CD4-positive, alpha-beta T cell (primary cell): ENCODE results near the gene TMEM89. TPM values are rescaled to one million over a fixed set of nuclear protein-coding genes. Genes with fewer than 3 reads are reported as not detected.

Source experiments
- ATAC-seq: fragments of 200-7000 bp; cut with Tn5 transposase; one replicate; pipeline ENCODE4 v1.10.0; 2022; ENCODE audit warnings: mild to moderate bottlenecking; ENCODE audit not compliant: poor library complexity
- CTCF ChIA-PET: fragments of 350-600 bp; sonication (Branson Sonifier 250); formaldehyde crosslinking; loops from one replicate; lab custom pipeline; 2021; ENCODE audit warnings: antibody characterized with exemption, inconsistent platforms; lab: Charles Lee
- POLR2A ChIA-PET: fragments of 350-600 bp; sonication (Branson Sonifier 250); formaldehyde crosslinking; loops from one replicate; lab custom pipeline; 2021; ENCODE audit warnings: antibody characterized with exemption, inconsistent platforms; lab: Charles Lee
- DNase-seq, 14 experiments: peaks; one replicate each; pipeline ENCODE4 v3.0.0-alpha.2; 2013 to 2020; ENCODE audit warnings: mixed read lengths in 2 of 14
- H3K27ac ChIP-seq, 2 donors: one replicate each; pipeline versions ENCODE4 v1.5.1 to v1.7.0; 2013; ENCODE audit warnings: low read length in 2 of 2, low read depth in 1 of 2, mild to moderate bottlenecking in 1 of 2
- H3K27me3 ChIP-seq, 2 experiments: 1 replicate in 1 of 2; 2 replicates in 1 of 2; pipeline versions ENCODE4 v1.6.1 to v1.7.0; 2013; ENCODE audit warnings: low read length in 2 of 2, control low read depth in 1 of 2, mild to moderate bottlenecking in 1 of 2, moderate library complexity in 1 of 2; ENCODE audit not compliant: insufficient read depth in 2 of 2, control insufficient read depth in 1 of 2
- H3K36me3 ChIP-seq: one replicate; pipeline ENCODE4 v1.6.1; 2013; ENCODE audit warnings: low read length, control low read depth; ENCODE audit not compliant: insufficient read depth
- H3K4me1 ChIP-seq: one replicate; pipeline ENCODE4 v1.6.1; 2013; ENCODE audit warnings: low read length, control low read depth; ENCODE audit not compliant: insufficient read depth
- H3K4me3 ChIP-seq: one replicate; pipeline ENCODE4 v1.5.1; 2013; ENCODE audit warnings: mild to moderate bottlenecking, low read length, moderate library complexity
- H3K9me3 ChIP-seq, 2 experiments: 1 replicate in 1 of 2; 2 replicates in 1 of 2; pipeline versions ENCODE4 v1.6.1 to v1.7.0; 2013; ENCODE audit warnings: low read length in 2 of 2, mild to moderate bottlenecking in 2 of 2, control low read depth in 1 of 2, moderate library complexity in 1 of 2; ENCODE audit not compliant: control insufficient read depth in 1 of 2, insufficient read depth in 1 of 2
- H3K27ac Mint-ChIP-seq: one replicate; pipeline ENCODE4 v1.8.0; 2020; ENCODE audit warnings: mixed read lengths
- H3K27me3 Mint-ChIP-seq: one replicate; pipeline ENCODE4 v1.8.0; 2021; ENCODE audit warnings: mixed read lengths
- H3K36me3 Mint-ChIP-seq: one replicate; pipeline ENCODE4 v1.8.0; 2021; ENCODE audit warnings: low read depth, mixed read lengths
- H3K4me1 Mint-ChIP-seq: one replicate; pipeline ENCODE4 v1.8.0; 2021; ENCODE audit warnings: low read depth, mixed read lengths
- H3K4me3 Mint-ChIP-seq: one replicate; pipeline ENCODE4 v1.8.0; 2020; ENCODE audit warnings: mild to moderate bottlenecking, mixed read lengths
- H3K9me3 Mint-ChIP-seq: one replicate; pipeline ENCODE4 v1.8.0; 2020; ENCODE audit warnings: mixed read lengths
- intact Hi-C, 2 experiments: fragments of 100-400 bp; cut with DNase I in 1 of 2; cut with micrococcal nuclease in 1 of 2; formaldehyde crosslinking; loops; one replicate each; pipeline versions ENCODE4 v1.15.1 to v1.9.0; 2023 to 2025; cut with DNase I, micrococcal nuclease
- total RNA-seq, 174 experiments: library from RNA in 2 of 174; stranded (reverse) in 2 of 174; gene quantifications; one replicate each; pipeline ENCODE4 v1.2.3 and lab custom pipeline; 2021 to 2026
- TF ChIP-seq, protein P1 (sequence below): fragments of 200-600 bp; IDR thresholded peaks from one replicate; pipeline ENCODE4 v1.8.0; 2022; ENCODE audit warnings: antibody characterized with exemption, mild to moderate bottlenecking

The TMEM89 gene
- total RNA-seq, 2 experiments from 2014 or later = not detected

- Mint-ChIP-seq H3K9me3 (no peaks in the 10 kb centered on the region), H3K27me3 (no peaks in the 10 kb centered on the region), H3K4me1 (peaks cover 4% of the 10 kb centered on the region), H3K4me3 (no peak overlapping the region), H3K36me3 (peaks cover 27% of the 10 kb centered on the region), H3K27ac (no peak overlapping the region)
- ChIA-PET POLR2A (interaction anchor here (1.0 kb wide), 1 partner anchor 11 kb away, joined by 4 read pairs; the partner anchor contains the start of gene SLC26A6), CTCF (no interaction called here)
- peaks cover 8% of the 10 kb centered on the region for H3K4me1 ChIP-seq
- intact Hi-C loops = no loop called here
- no peaks in the 10 kb centered on the region for H3K27me3 ChIP-seq
- TF ChIP-seq, protein P1, sequence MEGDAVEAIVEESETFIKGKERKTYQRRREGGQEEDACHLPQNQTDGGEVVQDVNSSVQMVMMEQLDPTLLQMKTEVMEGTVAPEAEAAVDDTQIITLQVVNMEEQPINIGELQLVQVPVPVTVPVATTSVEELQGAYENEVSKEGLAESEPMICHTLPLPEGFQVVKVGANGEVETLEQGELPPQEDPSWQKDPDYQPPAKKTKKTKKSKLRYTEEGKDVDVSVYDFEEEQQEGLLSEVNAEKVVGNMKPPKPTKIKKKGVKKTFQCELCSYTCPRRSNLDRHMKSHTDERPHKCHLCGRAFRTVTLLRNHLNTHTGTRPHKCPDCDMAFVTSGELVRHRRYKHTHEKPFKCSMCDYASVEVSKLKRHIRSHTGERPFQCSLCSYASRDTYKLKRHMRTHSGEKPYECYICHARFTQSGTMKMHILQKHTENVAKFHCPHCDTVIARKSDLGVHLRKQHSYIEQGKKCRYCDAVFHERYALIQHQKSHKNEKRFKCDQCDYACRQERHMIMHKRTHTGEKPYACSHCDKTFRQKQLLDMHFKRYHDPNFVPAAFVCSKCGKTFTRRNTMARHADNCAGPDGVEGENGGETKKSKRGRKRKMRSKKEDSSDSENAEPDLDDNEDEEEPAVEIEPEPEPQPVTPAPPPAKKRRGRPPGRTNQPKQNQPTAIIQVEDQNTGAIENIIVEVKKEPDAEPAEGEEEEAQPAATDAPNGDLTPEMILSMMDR = no peak
- peaks cover 18% of the 10 kb centered on the region for H3K36me3 ChIP-seq
- peaks cover 0 to 10% of the 10 kb centered on the region in 2 experiments for H3K9me3 ChIP-seq
- no peak overlapping the region for H3K27ac ChIP-seq
- no peak overlapping the region for H3K4me3 ChIP-seq
- no peak for DNase-seq
- no peak for ATAC-seq
Measured at GRCh38 chr3:48624767-48625166, 3.2 kb upstream of the TMEM89 start.

DNA sequence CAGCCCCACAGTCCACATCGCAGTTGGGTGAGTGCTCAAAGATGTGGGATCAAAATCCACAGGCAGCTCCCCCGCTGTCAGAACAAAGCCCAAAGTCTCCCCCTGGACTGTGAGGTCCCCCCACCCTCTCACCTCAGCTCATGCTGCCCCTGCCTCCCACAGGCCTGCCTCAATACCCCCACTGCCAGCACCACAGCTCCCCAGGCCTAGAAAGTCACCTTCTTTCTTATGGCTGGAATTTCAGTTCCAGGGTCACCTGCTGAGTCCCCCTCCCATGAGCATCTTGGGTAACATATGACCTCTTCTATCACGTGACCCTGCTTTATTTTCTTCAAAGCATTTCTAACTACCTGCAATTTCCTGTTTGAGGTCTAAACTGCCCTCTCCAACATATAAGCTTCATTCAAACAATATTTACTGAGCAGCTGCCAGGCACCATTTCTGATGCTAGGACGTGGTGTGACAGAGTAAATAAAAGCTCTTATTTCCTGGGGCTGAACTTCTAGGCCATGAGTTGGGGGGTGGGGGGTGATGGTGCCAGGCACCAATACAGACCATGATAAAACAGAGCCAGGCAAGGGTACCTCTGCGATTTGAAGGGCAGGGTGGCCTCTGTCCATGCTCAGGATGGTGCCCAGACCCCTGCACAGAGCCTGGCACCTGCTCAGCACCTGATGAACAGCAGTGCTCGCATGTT, 2.4 kb upstream of the TMEM89 start:
- Histone ChIP-seq H3K9me3 (peaks cover 0 to 14% of the 10 kb centered on the region in 2 experiments), H3K4me3 (no peak overlapping the region), H3K27me3 (no peaks in the 10 kb centered on the region), H3K27ac (no peak overlapping the region), H3K4me1 (peaks cover 8% of the 10 kb centered on the region), H3K36me3 (peaks cover 17% of the 10 kb centered on the region)
- ChIA-PET CTCF (no interaction called here), POLR2A (interaction anchor here (1.0 kb wide), 1 partner anchor 12 kb away, joined by 4 read pairs; the partner anchor contains the start of gene SLC26A6)
- Mint-ChIP-seq H3K36me3 (peaks cover 21% of the 10 kb centered on the region), H3K27me3 (no peaks in the 10 kb centered on the region), H3K27ac (no peak overlapping the region), H3K4me1 (peaks cover 4% of the 10 kb centered on the region), H3K9me3 (no peaks in the 10 kb centered on the region), H3K4me3 (no peak overlapping the region)
- intact Hi-C loops = no loop called here
- no peak for ATAC-seq
- TF ChIP-seq, protein P1 = no peak
- no peak for DNase-seq

GRCh38 chr3:48619541-48620524, 1.7 kb downstream of the TMEM89 start:
- Histone ChIP-seq H3K4me3 (no peak overlapping the region), H3K27ac (no peak overlapping the region), H3K36me3 (no peaks in the 10 kb centered on the region), H3K27me3 (no peaks in the 10 kb centered on the region), H3K9me3 (peaks cover 20 to 32% of the 10 kb centered on the region in 2 experiments), H3K4me1 (peaks cover 8% of the 10 kb centered on the region)
- Mint-ChIP-seq H3K27me3 (no peaks in the 10 kb centered on the region), H3K36me3 (no peaks in the 10 kb centered on the region), H3K4me1 (peaks cover 2% of the 10 kb centered on the region), H3K4me3 (no peak overlapping the region), H3K27ac (no peak overlapping the region), H3K9me3 (no peaks in the 10 kb centered on the region)
- intact Hi-C loops = no loop called here
- DNase-seq (no peak), ATAC-seq (no peak)
- POLR2A ChIA-PET = no interaction called here
- TF ChIP-seq, protein P1 = no peak
- CTCF ChIA-PET = no interaction called here
